Measurements from ENCODE around the gene CHD1.

GRCh38 chr5:98904780-98905179 lies 24.0 kb downstream of the CHD1 start:
- TF ChIP-seq CTCF (IDR thresholded peaks at IDR 0.05) (no peak), REST (IDR thresholded peaks at IDR 0.05; ENCODE audit: insufficient read depth in 1 of 2, low read depth in 2 of 2, low read length in 1 of 2) (no peak)

All from Panc1 (cell line).